Left colon (tissue), 2 donors: ENCODE measurements around the gene STXBP5. TPM values are rescaled to one million over a fixed set of nuclear protein-coding genes. Genes with fewer than 3 reads are reported as not detected.

ENCODE experiments used
- ATAC-seq: fragments of 200-7000 bp; cut with Tn5 transposase; one replicate; pipeline ENCODE4 v1.9.1; 2020; ENCODE audit warnings: mild to moderate bottlenecking, moderate library complexity
- DNase-seq, 2 donors: peaks; one replicate each; pipeline ENCODE4 v3.0.0-alpha.2; 2020
- intact Hi-C, 2 donors: fragments of 100-400 bp; cut with DNase I in 1 of 2; cut with micrococcal nuclease in 1 of 2; formaldehyde crosslinking; loops; one replicate each; pipeline versions ENCODE4 v1.11.2 to v1.14.0; 2022; cut with DNase I, micrococcal nuclease
- total RNA-seq, 2 donors: library from RNA; stranded (reverse); fragmentation: NEBNext Ultra II Directional; extraction: Animal tissue kit (Norgen Biotek cat#: 25700); gene quantifications; one replicate each; pipeline ENCODE4 v1.2.1, GENCODE V29; 2021
- donor health status: DM: no; HTN: no; CAD: no.
- donor health status: DM: yes; HTN: yes; CAD: no.

STXBP5 gene
- total RNA-seq, 2 donors from 2014 or later: 58.0 to 86.1 TPM

GRCh38 chr6:147389463-147389862 is 185.2 kb downstream of the STXBP5 start:
- intact Hi-C loops: no loop called here
- ATAC-seq: no peak
- DNase-seq: no peak

DNA sequence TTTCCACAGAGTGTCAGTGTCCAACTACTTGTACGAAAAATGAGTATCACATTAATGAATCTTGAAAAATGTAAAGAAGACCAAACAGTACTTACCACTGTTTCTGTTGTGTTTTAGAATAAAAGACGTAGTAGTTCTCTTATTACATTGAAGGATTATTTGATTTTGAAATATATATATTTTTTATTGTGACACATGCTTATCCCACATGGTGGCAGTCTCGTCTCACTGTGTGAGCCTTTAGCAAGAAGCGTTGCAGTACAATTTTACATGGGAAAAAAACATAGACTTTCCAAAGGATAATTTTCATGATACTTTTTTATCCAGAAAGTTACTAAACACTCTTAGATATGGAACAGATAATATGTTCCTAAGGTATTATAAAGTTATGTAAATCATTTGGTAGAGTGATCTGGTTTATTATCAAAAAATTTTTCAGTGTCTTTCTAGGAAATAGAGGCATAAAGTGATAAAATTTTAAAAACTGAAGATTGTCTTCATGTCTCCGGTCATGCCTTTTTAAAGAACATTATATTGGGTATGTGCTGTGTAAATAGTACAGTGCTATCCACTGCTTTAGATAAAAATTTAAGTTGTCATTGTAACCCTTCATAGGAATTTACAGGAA is 186.8 kb downstream of the STXBP5 start:
- intact Hi-C loops: no loop called here
- ATAC-seq: peak; percentile 33
- no peak for DNase-seq

DNA sequence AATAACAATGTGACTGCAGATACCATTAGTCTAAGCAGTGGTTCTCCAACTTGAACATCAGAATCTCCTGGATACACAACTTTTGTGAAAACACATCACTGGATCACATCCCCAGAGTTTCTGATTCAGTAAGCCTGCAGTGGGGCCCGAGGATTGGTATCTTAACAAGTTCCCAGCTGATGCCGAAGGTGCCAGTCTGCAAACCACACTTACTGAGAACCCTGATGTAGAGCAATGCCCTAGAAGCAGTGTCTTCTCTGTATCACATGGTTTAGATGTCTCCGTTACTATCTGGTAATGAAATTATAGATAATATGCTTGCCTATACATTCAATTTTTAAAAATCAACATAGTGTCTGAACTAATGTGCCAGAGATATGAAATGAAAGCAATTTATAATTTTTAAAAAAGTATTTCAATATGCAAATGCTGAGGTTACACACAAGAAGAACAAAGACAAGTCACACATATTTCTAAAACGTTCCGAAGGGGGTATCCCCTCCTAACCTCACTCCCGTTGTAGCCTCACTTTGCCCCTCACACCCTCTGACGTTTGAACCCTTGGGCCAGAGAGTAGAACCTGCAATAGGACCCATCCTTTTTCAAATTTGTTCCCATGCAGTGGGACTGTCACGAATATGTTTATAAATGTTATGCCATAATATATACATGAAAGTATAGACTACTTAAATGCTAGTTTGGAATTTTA is 188.9 kb downstream of the STXBP5 start:
- DNase-seq (no peak), ATAC-seq (no peak)
- intact Hi-C loops: no loop called here

DNA sequence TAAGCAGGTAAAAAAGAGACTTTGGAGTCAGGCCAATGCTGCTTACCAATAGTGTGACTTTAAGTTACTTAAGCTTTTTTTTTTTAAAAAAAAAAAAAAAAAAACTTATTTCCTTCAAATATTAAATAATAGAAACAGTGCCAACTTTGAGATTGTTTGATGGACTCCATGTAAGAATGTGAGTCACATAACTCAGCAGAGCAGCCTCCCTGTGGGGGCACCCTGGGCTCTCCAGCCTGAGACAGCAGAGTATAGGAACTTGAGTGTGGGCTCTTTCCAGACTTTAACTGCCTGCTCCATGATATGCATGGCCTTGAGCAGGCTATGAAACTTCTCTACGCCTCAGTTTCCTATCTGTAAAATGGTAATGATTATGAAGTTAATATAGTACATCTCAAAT is 190.9 kb downstream of the STXBP5 start:
- ATAC-seq (no peak), DNase-seq (no peak)
- intact Hi-C loops: no loop called here

- ATAC-seq: no peak
- intact Hi-C loops: no loop called here
- DNase-seq: no peak
These were observed 193.1 kb downstream of the STXBP5 start for GRCh38 chr6:147397306-147397705.

DNA sequence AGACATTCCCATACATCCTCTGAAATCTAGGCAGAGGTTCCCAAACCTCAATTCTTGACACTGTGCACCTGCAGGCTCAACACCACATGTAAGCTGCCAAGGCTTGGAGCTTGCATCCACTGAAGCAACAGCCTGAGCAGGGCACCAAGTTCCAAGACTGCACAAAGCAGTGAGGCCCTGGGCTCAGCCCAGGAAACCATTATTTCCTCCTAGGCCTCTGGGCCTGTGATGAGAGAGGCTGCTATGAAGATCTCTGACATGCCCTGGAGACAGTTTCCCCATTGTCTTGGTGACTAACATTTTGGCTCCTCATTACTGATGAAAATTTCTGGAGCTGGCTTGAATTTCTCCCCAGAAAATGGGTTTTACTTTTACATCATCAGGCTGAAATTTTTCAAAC is 196.8 kb downstream of the STXBP5 start:
- ATAC-seq: no peak
- intact Hi-C loops: no loop called here
- DNase-seq: no peak

DNA sequence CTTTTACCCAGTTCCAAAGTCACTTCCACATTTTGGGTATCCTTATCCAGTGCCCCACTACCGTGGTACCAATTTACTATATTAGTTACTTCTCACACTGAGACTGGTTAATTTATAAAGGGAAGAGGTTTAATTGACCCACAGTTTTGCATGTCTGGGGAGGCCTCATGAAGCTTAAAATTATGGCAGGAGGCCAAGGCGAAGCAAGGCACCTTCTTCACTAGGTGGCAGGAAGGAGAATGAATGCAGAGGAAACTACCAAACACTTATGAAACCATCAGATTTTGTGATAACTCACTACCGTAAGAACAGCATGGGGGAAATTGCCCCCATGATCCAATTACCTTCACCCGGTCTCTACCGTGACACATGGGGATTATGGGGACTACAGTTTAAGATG is 197.6 kb downstream of the STXBP5 start:
- no peak for ATAC-seq
- intact Hi-C loops: no loop called here
- no peak for DNase-seq

GRCh38 chr6:147406783-147407182 is 202.6 kb downstream of the STXBP5 start:
- DNase-seq (no peak), ATAC-seq (no peak)
- intact Hi-C loops: no loop called here

GRCh38 chr6:147407571-147407970 is 203.4 kb downstream of the STXBP5 start:
- DNase-seq (no peak), ATAC-seq (no peak)
- intact Hi-C loops: no loop called here

DNA sequence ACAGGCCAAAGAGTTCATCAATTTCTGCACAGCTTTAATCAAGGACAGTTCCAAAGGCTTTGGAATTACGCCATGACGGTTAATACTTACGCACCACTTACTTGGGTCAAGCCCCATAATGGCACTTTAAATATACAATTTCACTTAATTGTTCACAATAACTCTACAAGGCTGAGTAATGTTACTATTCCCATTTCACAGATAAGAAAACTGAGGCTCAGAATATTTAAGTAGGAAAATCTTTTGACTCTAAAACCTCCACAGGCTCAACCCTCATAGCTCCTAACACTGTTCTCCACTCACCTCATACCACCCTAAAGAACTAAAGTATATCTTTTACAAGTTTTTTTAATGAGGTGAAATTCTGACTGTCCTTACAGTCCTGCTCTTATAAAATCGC is 212.4 kb downstream of the STXBP5 start:
- ATAC-seq: no peak
- intact Hi-C loops: no loop called here

GRCh38 chr6:147417954-147418353 is 213.7 kb downstream of the STXBP5 start:
- DNase-seq (no peak), ATAC-seq (no peak)
- intact Hi-C loops: no loop called here

More for the DNA sequence above, 212.4 kb downstream of the STXBP5 start:
- no peak for DNase-seq

DNA sequence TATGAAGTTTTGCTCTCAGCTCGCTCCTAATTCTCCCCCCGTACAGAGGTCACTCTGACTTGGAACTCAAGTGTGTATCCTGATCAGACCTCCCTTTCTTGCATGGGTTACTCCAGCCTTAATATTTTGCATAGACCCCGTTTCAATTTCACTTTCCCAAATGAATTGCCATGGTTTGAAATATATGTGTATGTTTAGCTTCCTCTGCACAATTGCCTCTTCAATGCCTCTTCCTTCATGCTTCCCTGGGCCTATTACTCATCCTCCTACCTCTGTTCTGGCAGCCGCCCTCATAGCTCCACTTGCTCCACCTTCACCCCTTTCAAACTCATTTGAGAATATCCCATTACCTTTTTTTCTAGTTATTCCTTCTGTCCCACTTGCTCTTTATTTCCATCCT is 214.3 kb downstream of the STXBP5 start:
- intact Hi-C loops: no loop called here
- ATAC-seq (no peak), DNase-seq (no peak)

DNA sequence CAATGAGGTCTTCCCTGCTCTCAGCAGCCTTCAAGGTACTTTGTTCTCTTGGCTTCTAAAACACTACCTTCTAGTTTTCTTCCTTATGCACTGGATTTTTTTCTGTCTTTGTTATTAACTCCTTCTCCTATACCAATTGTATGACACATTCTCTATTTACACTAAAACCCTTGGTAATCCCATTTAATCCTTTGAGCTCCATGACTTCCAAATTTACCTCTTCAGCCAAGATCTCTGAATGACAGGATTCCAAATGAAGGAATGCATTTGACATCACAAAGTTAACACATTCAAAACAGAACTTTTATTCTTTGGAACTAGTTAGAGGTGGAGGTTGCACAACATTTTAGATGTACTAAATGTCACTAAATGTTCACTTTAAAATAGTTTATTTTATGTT is 217.7 kb downstream of the STXBP5 start:
- ATAC-seq (no peak), DNase-seq (no peak)
- intact Hi-C loops: no loop called here

DNA sequence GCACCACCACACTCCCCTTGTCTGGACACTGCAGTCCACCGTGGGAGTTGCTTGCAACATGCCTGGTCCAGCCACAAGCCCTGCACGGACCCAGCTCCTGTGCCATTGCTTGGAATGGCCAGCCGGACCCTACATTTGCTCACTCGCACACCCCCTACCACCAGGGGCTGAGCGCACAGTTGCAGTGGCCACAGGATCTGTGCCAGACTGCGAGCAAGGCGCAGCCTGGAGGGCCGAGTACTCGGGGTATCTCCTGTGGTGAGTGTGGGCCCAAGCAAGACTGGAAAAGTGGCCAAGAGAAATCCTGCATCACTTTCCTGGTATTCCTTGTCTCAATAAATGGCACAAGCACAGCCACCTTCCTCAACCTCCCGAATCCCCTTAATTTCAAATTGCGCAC is 218.9 kb downstream of the STXBP5 start:
- no peak for ATAC-seq

GRCh38 chr6:147429794-147430193 is 225.6 kb downstream of the STXBP5 start:
- intact Hi-C loops: no loop called here
- DNase-seq (no peak), ATAC-seq (no peak)

More for the DNA sequence above, 218.9 kb downstream of the STXBP5 start:
- DNase-seq: no peak
- intact Hi-C loops: no loop called here

- ATAC-seq (no peak), DNase-seq (no peak)
- intact Hi-C loops: no loop called here
These were observed 226.6 kb downstream of the STXBP5 start for GRCh38 chr6:147430811-147431210.

DNA sequence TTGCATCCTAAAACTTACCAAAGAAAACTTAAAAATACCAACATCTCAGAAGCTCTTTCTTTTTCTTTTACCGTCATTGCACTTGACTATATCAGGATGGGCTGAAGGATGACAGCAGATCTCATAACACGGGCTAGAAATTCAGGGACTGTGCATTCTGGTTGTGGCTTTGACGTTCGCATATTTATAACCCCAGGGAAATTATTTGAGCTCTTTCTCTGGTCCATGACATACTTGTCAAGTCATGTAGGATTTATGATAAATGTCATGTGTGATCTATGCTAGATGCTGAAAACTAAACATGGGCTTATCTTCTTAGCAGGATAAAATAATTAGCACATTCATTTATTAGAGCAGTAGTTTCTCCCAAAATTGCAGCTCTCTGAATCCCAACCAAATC is 229.9 kb downstream of the STXBP5 start:
- intact Hi-C loops: no loop called here
- no peak for DNase-seq
- no peak for ATAC-seq

DNA sequence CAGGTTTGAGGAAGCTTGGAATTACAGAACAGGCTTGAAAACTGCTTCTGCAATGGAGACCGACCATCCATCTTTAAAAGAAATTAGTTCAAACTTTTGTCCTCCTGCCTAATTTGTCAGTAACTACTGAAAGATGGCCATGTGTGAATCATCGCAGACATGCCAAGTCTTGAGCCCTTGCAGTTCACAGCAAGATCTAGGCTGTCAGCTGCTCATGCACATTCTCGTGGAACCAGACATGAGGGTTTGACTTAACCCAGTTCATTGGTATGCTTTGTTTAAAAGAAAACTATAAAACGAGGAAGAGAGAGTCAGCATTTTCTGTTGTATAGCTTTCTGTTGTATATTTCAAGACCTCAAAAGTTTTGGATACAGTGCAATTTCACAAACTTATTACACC is 230.3 kb downstream of the STXBP5 start:
- no peak for ATAC-seq
- DNase-seq: no peak
- intact Hi-C loops: no loop called here

DNA sequence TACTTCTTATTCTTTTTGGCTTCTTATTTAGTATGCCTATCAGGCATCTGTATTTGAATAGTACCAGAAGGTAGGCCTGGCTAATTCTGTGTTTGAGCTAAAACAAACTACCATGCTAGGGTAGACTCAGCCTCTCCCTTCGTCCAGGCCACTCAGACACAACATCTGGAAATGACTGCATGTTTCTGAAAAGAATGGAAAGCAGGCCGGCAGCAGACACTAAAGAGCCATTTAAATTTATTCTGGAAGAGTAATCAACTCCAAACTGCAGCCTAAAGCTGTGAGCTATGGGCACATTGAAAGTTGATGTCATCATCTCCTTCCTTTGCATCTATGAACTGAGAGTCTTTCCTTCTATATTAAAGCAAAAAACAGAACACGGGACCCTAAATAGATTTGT is 233.4 kb downstream of the STXBP5 start:
- ATAC-seq (no peak), DNase-seq (no peak)
- intact Hi-C loops: no loop called here

GRCh38 chr6:147438758-147439528 is 234.7 kb downstream of the STXBP5 start:
- intact Hi-C loops: no loop called here
- ATAC-seq: no peak
- DNase-seq: no peak
